ENCODE measurements around the gene ATG4A.

Gene ATG4A

GRCh38 chrX:108130889-108131288 lies 39.3 kb downstream of the ATG4A start (continued):
- TF ChIP-seq PATZ1 (CRISPR knock-in tag; IDR thresholded peaks at IDR 0.05; ENCODE audit: borderline replicate concordance) (no peak), OSR1 (CRISPR knock-in tag; IDR thresholded peaks at IDR 0.05) (no peak), CSRNP3 (CRISPR knock-in tag; IDR thresholded peaks at IDR 0.05) (no peak), TSHZ2 (CRISPR knock-in tag; IDR thresholded peaks at IDR 0.05) (no peak)

GRCh38 chrX:108131471-108131870 lies 39.9 kb downstream of the ATG4A start:
- ATAC-seq, result no peak
- TF ChIP-seq ZFP3 (CRISPR knock-in tag; IDR thresholded peaks at IDR 0.05) (no peak), ESRRG (CRISPR knock-in tag; IDR thresholded peaks at IDR 0.05) (no peak), CREB5 (CRISPR knock-in tag; IDR thresholded peaks at IDR 0.05; ENCODE audit: low read depth) (no peak), GLIS3 (CRISPR knock-in tag; IDR thresholded peaks at IDR 0.05) (no peak), OSR1 (CRISPR knock-in tag; IDR thresholded peaks at IDR 0.05) (no peak)

GRCh38 chrX:108132034-108132433 lies 40.5 kb downstream of the ATG4A start:
- TF ChIP-seq ZC3H10 (CRISPR knock-in tag; IDR thresholded peaks at IDR 0.05), result no peak
- TF ChIP-seq ZNF70 (CRISPR knock-in tag; IDR thresholded peaks at IDR 0.05), result no peak
- no peak for TF ChIP-seq ESRRG (CRISPR knock-in tag; IDR thresholded peaks at IDR 0.05)
- no peak for TF ChIP-seq ISL1 (CRISPR knock-in tag; IDR thresholded peaks at IDR 0.05)
- no peak for TF ChIP-seq CSDC2 (CRISPR knock-in tag; IDR thresholded peaks at IDR 0.05)
- TF ChIP-seq ZNF565 (CRISPR knock-in tag; conservative IDR thresholded peaks at IDR 0.05; ENCODE audit: low read depth), result no peak
- no peak for TF ChIP-seq SNAI2 (CRISPR knock-in tag; IDR thresholded peaks at IDR 0.05)
- TF ChIP-seq TCF4 (CRISPR knock-in tag; IDR thresholded peaks at IDR 0.05; ENCODE audit: borderline replicate concordance), result no peak
- no peak for TF ChIP-seq OSR1 (CRISPR knock-in tag; IDR thresholded peaks at IDR 0.05)
- no peak for TF ChIP-seq GLIS3 (CRISPR knock-in tag; IDR thresholded peaks at IDR 0.05)
- no peak for TF ChIP-seq POU6F1 (CRISPR knock-in tag; IDR thresholded peaks at IDR 0.05; ENCODE audit: borderline replicate concordance, low read depth)

GRCh38 chrX:108132876-108133275 lies 41.3 kb downstream of the ATG4A start:
- TF ChIP-seq RARB (CRISPR knock-in tag; IDR thresholded peaks at IDR 0.05) (no peak), BACH2 (CRISPR knock-in tag; IDR thresholded peaks at IDR 0.05; ENCODE audit: borderline replicate concordance) (no peak), ISL1 (CRISPR knock-in tag; IDR thresholded peaks at IDR 0.05) (no peak), CSDC2 (CRISPR knock-in tag; IDR thresholded peaks at IDR 0.05) (no peak), ZFP30 (CRISPR knock-in tag; IDR thresholded peaks at IDR 0.05) (no peak), ZC3H10 (CRISPR knock-in tag; IDR thresholded peaks at IDR 0.05) (no peak), ZNF565 (CRISPR knock-in tag; conservative IDR thresholded peaks at IDR 0.05; ENCODE audit: low read depth) (no peak), CSRNP3 (CRISPR knock-in tag; IDR thresholded peaks at IDR 0.05) (no peak), POU6F1 (CRISPR knock-in tag; IDR thresholded peaks at IDR 0.05; ENCODE audit: borderline replicate concordance, low read depth) (no peak), SNAI2 (CRISPR knock-in tag; IDR thresholded peaks at IDR 0.05) (no peak), ARNTL (CRISPR knock-in tag; IDR thresholded peaks at IDR 0.05; ENCODE audit: borderline replicate concordance, low read depth) (no peak), PPARA (CRISPR knock-in tag; IDR thresholded peaks at IDR 0.05; ENCODE audit: borderline replicate concordance) (no peak), OSR1 (CRISPR knock-in tag; IDR thresholded peaks at IDR 0.05) (no peak), ZNF8 (CRISPR knock-in tag; IDR thresholded peaks at IDR 0.05) (no peak), TCF4 (CRISPR knock-in tag; IDR thresholded peaks at IDR 0.05; ENCODE audit: borderline replicate concordance) (no peak), GLIS3 (CRISPR knock-in tag; IDR thresholded peaks at IDR 0.05) (no peak)
- no peak for ATAC-seq

More at GRCh38 chrX:108132034-108132433, 40.5 kb downstream of the ATG4A start:
- ATAC-seq, result no peak
